ENCODE results near the gene ANGPTL8.

- TF ChIP-seq CTCF (conservative IDR thresholded peaks at IDR 0.05; ENCODE audit: low read depth, low read length) (no peak), EZH2 (IDR thresholded peaks at IDR 0.05; ENCODE audit: borderline replicate concordance, low read depth, low read length, poor library complexity, severe bottlenecking) (no peak)
Observed at GRCh38 chr19:11198769-11199424, 40.5 kb upstream of the ANGPTL8 start.

All from A673 (cell line).